GM20000 (cell line): Measurements from ENCODE around the gene HCFC1.

Experiments used
- DNase-seq: peaks from one replicate; pipeline ENCODE4 v3.0.0; 2012; ENCODE audit warnings: low spot score
- TF ChIP-seq, protein P1 (sequence below): IDR thresholded peaks from 2 replicates; pipeline ENCODE4 v1.5.1; 2012; ENCODE audit warnings: mild to moderate bottlenecking, control low read depth; ENCODE audit errors: extremely low read depth, missing control alignments

Gene HCFC1

DNA sequence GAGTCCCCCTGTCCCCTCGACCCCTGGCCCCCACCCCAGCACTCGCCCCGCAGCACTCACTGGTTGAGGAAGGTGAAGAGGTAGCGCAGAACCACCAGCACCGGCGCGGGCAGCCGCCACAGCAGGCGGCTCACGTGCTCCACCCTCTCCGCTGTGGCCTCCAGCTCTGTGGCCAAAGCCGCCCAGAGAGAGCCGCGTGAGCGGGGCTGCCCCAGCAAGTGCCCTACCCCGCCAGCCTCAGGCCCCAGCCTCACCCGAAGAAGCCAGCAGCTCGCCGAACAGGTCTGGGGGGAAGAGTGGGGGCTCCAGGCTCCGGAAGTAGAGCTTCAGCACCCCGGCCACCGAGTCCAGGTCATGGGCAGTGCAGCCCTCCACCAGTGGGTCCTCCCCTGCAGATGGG lies 61.2 kb downstream of the HCFC1 start:
- TF ChIP-seq, protein P1, sequence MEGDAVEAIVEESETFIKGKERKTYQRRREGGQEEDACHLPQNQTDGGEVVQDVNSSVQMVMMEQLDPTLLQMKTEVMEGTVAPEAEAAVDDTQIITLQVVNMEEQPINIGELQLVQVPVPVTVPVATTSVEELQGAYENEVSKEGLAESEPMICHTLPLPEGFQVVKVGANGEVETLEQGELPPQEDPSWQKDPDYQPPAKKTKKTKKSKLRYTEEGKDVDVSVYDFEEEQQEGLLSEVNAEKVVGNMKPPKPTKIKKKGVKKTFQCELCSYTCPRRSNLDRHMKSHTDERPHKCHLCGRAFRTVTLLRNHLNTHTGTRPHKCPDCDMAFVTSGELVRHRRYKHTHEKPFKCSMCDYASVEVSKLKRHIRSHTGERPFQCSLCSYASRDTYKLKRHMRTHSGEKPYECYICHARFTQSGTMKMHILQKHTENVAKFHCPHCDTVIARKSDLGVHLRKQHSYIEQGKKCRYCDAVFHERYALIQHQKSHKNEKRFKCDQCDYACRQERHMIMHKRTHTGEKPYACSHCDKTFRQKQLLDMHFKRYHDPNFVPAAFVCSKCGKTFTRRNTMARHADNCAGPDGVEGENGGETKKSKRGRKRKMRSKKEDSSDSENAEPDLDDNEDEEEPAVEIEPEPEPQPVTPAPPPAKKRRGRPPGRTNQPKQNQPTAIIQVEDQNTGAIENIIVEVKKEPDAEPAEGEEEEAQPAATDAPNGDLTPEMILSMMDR, result no peak
- DNase-seq, result no peak

DNA sequence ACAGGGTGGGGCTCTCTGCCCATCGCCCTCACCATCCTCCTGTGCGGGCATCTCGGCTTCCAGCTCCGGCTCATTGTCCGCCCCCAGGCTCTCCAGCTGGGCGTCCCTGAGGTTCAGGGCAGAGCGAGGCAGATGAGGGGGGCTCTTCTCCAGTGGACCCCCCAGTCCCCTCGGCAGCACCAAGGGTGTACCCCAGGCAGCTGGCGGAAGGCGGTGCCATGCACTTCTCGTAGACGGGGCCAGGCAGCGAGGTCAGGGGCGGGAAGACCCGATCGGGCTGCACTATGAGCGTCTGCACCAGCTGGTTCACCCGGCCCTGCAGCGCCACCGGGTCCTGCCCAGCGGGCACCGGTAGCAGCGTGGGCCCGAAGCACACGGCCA lies 61.6 kb downstream of the HCFC1 start:
- DNase-seq, result no peak
- TF ChIP-seq, protein P1, result no peak

DNA sequence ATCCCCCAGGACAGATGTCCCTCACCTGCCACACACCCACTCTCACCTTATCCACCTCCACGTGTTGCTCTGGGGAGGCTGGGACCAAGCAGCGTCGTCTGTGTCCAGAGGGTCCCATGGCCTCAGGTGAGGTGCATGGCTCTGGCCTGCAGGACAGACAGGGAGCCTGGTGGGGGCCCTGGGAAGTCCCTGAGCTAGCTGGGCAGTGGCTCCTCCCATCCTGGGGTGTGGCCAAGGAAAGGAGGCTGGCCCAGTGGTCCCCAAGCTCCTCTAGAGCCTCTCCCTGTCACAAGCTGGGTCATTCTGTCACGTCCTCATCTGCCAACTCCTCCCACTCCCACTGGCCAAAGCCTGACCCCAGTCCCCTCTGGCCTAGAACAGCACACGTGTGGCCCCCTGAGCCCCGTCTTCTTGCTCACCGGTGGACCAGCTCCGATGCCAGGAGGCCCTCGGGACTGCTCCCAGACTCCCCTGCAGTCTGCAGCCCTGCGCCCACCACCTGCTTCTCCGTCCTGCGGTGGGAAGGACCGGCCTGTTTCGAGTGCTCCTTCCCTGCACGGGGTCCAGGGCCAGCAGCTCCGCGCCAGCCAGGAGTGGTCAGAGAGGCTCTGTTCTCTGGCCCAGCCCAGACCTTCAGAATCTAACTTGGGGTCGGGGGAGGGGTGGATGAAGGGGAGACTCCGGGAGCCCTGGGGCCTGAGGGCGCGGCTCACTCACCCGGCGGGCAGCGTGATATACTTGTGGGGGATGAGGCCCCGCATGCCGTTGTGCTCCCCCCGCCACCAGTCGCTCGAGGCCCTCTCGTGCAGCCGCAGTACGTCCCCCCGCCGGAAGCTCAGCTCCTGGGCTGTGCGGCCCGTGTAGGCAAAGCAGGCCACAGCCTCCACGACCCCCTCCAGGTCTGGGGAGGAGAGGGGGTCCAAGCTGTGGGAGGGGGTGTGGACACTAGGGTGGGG lies 62.3 kb downstream of the HCFC1 start:
- TF ChIP-seq, protein P1, result no peak
- peak; percentile 66 for DNase-seq

DNA sequence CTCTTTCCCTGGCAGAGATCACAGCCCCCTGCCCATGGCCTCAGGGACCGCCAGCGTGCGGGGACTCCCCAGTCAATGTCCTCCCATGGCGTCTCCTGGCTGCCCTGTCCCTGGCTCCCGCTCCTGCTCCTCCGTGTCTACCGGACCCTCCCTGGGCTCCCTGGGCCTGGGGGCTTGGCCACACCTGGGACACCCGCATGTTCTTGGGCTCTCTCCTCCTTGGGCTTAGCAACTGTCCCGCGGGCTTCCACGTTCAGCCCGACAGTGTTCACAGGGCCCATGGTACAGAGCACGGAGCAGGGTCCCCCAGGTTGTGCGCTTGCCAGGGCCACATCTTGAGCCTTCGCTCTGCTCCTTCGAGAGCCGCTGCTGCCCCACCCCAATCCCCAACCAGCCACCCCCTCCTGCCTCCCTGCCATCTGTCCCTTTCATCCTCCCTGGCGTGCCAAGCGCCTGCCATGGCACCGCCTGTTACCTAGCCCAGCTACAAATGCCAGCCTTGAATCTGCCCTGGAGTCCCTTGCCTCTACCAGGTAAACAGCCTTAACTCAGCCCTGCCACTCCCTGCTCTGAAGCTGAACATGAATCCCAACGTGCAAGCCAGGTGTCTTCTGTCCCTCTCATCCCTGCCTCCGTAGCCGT lies 63.3 kb downstream of the HCFC1 start:
- TF ChIP-seq, protein P1, result no peak

DNA sequence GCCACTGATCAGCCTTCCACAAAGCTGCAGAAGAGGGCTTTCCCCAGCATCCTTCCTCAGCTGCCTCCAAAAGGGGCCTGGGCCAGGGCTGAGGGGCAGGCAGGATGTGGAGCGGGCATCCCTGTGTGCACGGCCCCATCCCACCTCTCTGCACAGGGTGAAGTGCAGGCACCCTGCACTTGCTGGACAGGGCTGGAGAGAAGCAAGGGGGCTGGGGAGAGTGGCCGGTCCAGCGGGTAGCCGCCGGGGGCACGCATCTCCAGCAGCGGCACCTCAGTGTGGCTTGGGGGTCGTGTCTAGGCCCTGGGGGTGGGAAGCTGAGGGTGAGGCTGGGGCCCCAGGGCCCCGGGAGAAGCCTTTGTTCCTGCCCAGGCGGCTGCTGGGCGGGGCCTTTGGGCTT lies 64.2 kb downstream of the HCFC1 start:
- DNase-seq, result no peak
- TF ChIP-seq, protein P1, result no peak

More for the DNA sequence above, 63.3 kb downstream of the HCFC1 start:
- no peak for DNase-seq

DNA sequence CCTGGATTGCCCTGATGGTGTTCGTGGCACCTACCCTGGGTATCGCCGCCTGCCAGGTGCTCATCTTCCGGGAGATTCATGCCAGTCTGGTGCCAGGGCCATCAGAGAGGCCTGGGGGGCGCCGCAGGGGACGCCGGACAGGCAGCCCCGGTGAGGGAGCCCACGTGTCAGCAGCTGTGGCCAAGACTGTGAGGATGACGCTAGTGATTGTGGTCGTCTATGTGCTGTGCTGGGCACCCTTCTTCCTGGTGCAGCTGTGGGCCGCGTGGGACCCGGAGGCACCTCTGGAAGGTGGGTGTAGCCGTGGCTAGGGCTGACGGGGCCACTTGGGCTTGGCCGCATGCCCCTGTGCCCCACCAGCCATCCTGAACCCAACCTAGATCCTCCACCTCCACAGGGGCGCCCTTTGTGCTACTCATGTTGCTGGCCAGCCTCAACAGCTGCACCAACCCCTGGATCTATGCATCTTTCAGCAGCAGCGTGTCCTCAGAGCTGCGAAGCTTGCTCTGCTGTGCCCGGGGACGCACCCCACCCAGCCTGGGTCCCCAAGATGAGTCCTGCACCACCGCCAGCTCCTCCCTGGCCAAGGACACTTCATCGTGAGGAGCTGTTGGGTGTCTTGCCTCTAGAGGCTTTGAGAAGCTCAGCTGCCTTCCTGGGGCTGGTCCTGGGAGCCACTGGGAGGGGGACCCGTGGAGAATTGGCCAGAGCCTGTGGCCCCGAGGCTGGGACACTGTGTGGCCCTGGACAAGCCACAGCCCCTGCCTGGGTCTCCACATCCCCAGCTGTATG lies 65.3 kb downstream of the HCFC1 start:
- DNase-seq, result no peak
- TF ChIP-seq, protein P1, result no peak
